ENCODE data around the gene GNAI3. TPM values are rescaled to one million over a fixed set of nuclear protein-coding genes. Genes with fewer than 3 reads are reported as not detected.

Gene GNAI3
- total RNA-seq, 2 donors from 2014 or later = 2.6 to 2.8 TPM

GRCh38 chr1:109622137-109622892, 73.9 kb downstream of the GNAI3 start:
- Histone ChIP-seq H3K36me3 (peaks cover 7% of the 10 kb centered on the region), H3K4me3 (no peak overlapping the region), H3K9me3 (no peaks in the 10 kb centered on the region), H3K4me1 (peaks cover 0 to 59% of the 10 kb centered on the region in 2 donors), H3K27ac (no peak overlapping the region), H3K27me3 (no peaks in the 10 kb centered on the region)
- DNase-seq (ENCODE audit: low spot score) = peak; percentile 55
- no peak for TF ChIP-seq CTCF (IDR thresholded peaks at IDR 0.05)

- peaks cover 0 to 54% of the 10 kb centered on the region in 2 donors for H3K4me1 ChIP-seq
- H3K36me3 ChIP-seq = peaks cover 11% of the 10 kb centered on the region
- peak; percentile 51 for DNase-seq (ENCODE audit: low spot score)
- H3K4me3 ChIP-seq = no peak overlapping the region
- TF ChIP-seq CTCF (IDR thresholded peaks at IDR 0.05) = no peak
- no peaks in the 10 kb centered on the region for H3K9me3 ChIP-seq
- no peak overlapping the region for H3K27ac ChIP-seq
- no peaks in the 10 kb centered on the region for H3K27me3 ChIP-seq
Observed at GRCh38 chr1:109622895-109623294, 74.5 kb downstream of the GNAI3 start.

GRCh38 chr1:109623601-109624161, 75.3 kb downstream of the GNAI3 start:
- DNase-seq (ENCODE audit: low spot score) = peak; percentile 58
- no peak for TF ChIP-seq CTCF (IDR thresholded peaks at IDR 0.05)
- Histone ChIP-seq H3K27me3 (no peaks in the 10 kb centered on the region), H3K9me3 (no peaks in the 10 kb centered on the region), H3K4me1 (peaks cover 0 to 54% of the 10 kb centered on the region in 2 donors), H3K36me3 (peaks cover 18% of the 10 kb centered on the region), H3K27ac (peak overlapping the region in 1 of 2 donors; percentile 21), H3K4me3 (no peak overlapping the region)

GRCh38 chr1:109624201-109625010, 76.0 kb downstream of the GNAI3 start:
- Histone ChIP-seq H3K4me3 (no peak overlapping the region), H3K9me3 (no peaks in the 10 kb centered on the region), H3K36me3 (peaks cover 25% of the 10 kb centered on the region), H3K27me3 (no peaks in the 10 kb centered on the region), H3K27ac (peak overlapping the region in 1 of 2 donors; percentile 21), H3K4me1 (peaks cover 0 to 47% of the 10 kb centered on the region in 2 donors)
- peak; percentile 57 for DNase-seq (ENCODE audit: low spot score)
- TF ChIP-seq CTCF (IDR thresholded peaks at IDR 0.05) = no peak

GRCh38 chr1:109625176-109625575, 76.8 kb downstream of the GNAI3 start:
- peaks cover 0 to 42% of the 10 kb centered on the region in 2 donors for H3K4me1 ChIP-seq
- H3K27ac ChIP-seq = no peak overlapping the region
- H3K27me3 ChIP-seq = no peaks in the 10 kb centered on the region
- H3K9me3 ChIP-seq = no peaks in the 10 kb centered on the region
- H3K36me3 ChIP-seq = peaks cover 28% of the 10 kb centered on the region
- no peak overlapping the region for H3K4me3 ChIP-seq
- peak; percentile 53 for DNase-seq (ENCODE audit: low spot score)
- no peak for TF ChIP-seq CTCF (IDR thresholded peaks at IDR 0.05)
